Measurements from ENCODE around the gene NR1H4.
"Not testable (repeated sequence)": the region's sequence is repeated elsewhere in the genome, so short reads cannot be mapped to it uniquely, and the experiment has no call there.

Gene NR1H4

DNA sequence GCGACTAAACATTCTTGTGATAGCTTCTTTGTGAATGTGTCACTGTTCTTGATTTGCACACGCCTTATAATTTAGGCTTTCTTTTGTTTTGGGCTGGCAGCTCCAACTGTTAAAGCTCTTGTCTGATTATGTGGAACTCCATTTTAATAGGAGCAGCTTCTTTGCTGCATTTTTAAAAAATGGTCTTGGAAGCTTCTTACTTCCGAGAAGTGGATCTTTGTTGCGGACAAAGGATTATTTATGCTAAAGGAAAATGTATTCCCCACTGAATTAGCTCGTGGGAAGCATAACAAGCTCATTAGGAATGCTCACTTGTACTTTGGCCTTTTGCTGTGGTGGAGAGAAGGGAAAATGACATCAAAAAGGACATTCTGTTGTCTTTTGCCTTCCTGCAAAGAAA lies 119.8 kb downstream of the NR1H4 start:
- Mint-ChIP-seq H3K27me3 (peaks cover 6% of the 10 kb centered on the region), H3K36me3 (no peaks in the 10 kb centered on the region), H3K9me3 (ENCODE audit: low read depth) (peaks cover 7% of the 10 kb centered on the region)

DNA sequence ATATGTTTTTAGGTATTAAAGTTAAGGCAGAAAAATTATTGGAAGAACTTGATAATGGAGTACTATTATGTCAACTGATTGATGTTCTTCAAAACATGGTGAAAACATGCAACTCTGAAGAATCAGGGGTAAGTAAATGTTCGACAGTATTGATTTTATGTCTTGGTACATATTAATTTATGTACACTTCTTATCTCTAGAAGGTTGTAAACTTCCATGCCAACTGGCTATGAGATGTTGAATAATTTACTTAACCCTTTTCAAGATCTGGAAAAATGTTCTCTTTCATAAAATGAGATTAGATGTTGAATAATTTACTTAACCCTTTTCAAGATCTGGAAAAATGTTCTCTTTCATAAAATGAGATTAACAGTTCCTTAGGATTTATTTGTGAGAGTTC lies 128.0 kb downstream of the NR1H4 start:
- peaks cover 5% of the 10 kb centered on the region for H3K27me3 Mint-ChIP-seq
- no peaks in the 10 kb centered on the region for H3K9me3 Mint-ChIP-seq (ENCODE audit: low read depth)
- H3K27ac Mint-ChIP-seq: no peak overlapping the region
- H3K4me1 Mint-ChIP-seq (ENCODE audit: low read depth): no peaks in the 10 kb centered on the region
- no peaks in the 10 kb centered on the region for H3K36me3 Mint-ChIP-seq
- H3K4me3 Mint-ChIP-seq: no peak overlapping the region

More for the DNA sequence above, 119.8 kb downstream of the NR1H4 start:
- Mint-ChIP-seq H3K4me3 (no peak overlapping the region), H3K27ac (no peak overlapping the region), H3K4me1 (ENCODE audit: low read depth) (no peaks in the 10 kb centered on the region)

DNA sequence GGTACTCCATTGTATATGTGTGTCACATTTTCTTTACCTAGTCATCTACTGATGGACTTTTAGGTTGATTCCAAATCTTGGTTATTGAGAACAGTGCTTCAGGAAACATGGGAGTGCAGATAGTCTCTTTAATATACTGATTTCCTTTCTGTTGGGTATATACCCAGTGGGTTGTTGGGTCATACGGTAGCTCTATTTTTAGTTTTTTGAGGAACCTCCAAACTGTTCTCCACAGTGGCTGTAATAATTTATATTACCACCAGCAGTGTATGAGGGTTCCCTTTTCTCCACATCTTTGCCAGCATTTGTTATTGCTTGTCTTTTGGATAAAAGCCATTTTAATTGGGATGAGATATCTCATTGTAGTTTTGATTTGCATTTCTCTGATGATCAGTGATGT lies 129.3 kb downstream of the NR1H4 start:
- H3K9me3 Mint-ChIP-seq (ENCODE audit: low read depth); H3K4me3 Mint-ChIP-seq; H3K36me3 Mint-ChIP-seq; H3K27ac Mint-ChIP-seq; H3K27me3 Mint-ChIP-seq; H3K4me1 Mint-ChIP-seq (ENCODE audit: low read depth): not testable (repeated sequence)

DNA sequence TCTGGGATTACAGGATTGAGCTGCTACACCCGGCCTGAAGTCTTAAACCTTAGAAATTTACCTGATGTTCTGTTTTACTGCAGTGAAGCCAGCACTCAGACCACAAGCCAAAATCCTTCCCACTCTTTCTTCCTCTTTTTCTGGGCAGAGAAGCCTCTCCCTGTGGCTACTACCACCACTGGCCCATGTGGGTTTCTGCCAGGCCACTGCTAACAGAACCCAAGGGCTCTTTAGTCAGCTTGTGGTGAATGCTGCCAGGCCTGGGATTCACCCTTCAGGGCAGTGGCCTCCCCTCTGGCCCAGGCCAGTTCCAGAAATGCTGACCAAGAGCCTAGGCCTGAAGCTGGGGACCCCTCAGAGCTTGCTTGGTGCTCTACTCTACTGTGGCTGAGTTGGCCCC lies 135.1 kb downstream of the NR1H4 start:
- Mint-ChIP-seq H3K4me3 (no peak overlapping the region), H3K36me3 (no peaks in the 10 kb centered on the region), H3K9me3 (ENCODE audit: low read depth) (peaks cover 4% of the 10 kb centered on the region), H3K27ac (no peak overlapping the region), H3K4me1 (ENCODE audit: low read depth) (no peaks in the 10 kb centered on the region), H3K27me3 (no peaks in the 10 kb centered on the region)

DNA sequence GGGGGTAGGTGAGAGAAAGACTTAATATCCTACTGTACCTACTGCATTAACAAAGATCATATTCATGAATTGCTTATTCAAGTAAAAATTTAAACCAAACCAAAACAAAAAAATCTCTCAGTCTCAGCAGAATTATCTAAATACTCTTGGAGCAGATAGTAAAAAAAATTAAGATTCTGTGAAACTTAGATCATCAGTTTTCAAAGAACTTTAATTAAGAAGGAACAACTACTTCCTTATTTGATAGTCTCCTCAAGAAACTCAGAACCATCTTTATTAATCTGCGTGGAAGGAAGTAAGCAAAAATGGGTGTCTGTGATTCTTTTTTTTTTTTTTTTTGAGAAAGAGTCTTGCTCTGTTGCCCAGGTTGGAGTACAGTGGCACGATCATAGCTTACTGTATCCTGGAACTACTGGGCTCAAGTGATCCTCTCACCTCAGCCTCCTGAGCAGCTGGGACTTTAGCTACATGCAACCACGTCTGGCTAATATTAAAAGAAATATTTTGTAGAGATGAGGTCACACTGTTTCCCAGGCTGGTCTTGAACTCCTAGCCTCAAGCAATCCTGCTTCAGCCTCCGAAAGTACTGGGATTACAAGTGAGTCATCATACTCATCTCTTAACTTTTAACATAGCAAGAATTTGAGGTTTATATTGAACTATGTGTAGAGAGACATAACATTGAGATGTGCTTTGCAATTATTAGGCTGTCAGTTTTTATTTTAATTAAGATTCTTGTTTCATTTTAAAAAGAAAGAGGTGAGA lies 137.2 kb downstream of the NR1H4 start:
- Mint-ChIP-seq H3K9me3 (ENCODE audit: low read depth) (peaks cover 4% of the 10 kb centered on the region), H3K36me3 (no peaks in the 10 kb centered on the region), H3K27me3 (peaks cover 2% of the 10 kb centered on the region), H3K4me1 (ENCODE audit: low read depth) (no peaks in the 10 kb centered on the region), H3K27ac (no peak overlapping the region), H3K4me3 (no peak overlapping the region)

DNA sequence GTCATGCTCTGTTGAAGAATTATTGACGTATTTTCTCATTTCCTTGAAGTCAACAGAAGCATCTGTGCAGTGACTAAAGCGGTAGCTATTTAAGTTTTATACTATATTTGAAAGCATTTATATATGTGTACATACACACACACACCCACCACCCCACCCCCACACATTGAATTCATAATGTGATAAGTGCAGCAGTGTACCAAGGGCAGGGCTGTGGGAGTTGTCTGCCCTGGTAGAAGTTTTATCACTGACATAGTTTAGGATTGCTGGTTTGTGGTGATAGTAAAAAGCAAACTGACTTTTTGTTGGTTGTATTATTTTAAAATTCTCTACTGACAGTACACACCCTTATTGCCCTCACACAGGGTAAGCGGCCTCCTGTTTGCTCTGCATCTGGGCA lies 138.9 kb downstream of the NR1H4 start:
- Mint-ChIP-seq H3K36me3 (no peaks in the 10 kb centered on the region), H3K4me3 (no peak overlapping the region), H3K27me3 (peaks cover 2% of the 10 kb centered on the region), H3K27ac (no peak overlapping the region), H3K9me3 (ENCODE audit: low read depth) (no peaks in the 10 kb centered on the region), H3K4me1 (ENCODE audit: low read depth) (no peaks in the 10 kb centered on the region)
